Choroid plexus epithelial cell (primary cell): Measurements from ENCODE around the gene SLAMF9.
A peak's percentile ranks its signal among the peaks of the same experiment; 100 is the strongest.

ENCODE experiments used
- DNase-seq: peaks from one replicate; pipeline ENCODE4 v3.0.0-alpha.2; 2010; ENCODE audit warnings: low read depth
- H3K4me3 ChIP-seq: 2 replicates; pipeline ENCODE4 v1.5.1; 2011; ENCODE audit warnings: low read depth, mild to moderate bottlenecking, control low read depth, low read length, moderate library complexity
- TF ChIP-seq, protein P1 (sequence below): conservative IDR thresholded peaks from 2 replicates; pipeline ENCODE4 v1.5.1; 2011; ENCODE audit warnings: low read depth, mild to moderate bottlenecking, control low read depth, inconsistent platforms, low read length, moderate library complexity

Gene SLAMF9

DNA sequence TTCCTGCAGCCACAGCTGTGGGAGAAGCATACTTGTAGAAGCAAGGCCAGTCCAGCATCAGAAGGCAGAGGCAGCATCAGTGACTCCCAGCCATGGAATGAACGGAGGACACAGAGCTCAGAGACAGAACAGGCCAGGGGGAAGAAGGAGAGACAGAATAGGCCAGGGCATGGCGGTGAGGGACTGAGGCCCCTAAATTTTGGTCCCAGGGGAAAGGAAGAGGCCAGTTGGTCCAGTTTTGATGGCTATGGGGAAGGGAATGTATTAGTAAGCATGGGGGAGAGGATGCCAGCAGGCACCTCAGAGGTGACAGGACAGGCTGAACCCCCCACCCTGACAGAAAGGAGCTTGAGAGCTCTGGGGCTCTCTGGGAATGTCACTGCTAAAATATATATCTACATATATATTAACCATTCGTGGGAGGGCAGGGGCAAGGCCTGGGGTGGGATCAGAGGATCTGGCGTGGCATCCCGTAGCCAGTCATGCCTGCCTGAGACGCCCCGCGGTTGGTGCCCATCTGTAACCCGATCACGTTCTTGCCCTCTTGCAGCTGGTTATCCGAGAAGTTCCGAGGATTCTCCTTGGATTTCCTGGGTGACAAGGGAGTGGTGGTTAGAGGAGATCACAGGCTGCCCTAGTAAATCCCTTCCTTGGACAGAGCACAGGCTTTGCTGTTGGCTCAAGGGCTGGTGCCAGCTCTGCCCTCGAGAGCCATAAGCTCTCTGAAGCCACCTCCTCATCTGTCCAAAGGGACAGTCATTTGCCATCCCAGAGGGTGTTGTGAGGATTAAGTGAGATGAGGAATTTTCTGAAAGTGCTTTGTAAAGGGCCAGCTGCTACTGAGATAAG is 35.5 kb downstream of the SLAMF9 start:
- DNase-seq, result no peak
- TF ChIP-seq, protein P1, sequence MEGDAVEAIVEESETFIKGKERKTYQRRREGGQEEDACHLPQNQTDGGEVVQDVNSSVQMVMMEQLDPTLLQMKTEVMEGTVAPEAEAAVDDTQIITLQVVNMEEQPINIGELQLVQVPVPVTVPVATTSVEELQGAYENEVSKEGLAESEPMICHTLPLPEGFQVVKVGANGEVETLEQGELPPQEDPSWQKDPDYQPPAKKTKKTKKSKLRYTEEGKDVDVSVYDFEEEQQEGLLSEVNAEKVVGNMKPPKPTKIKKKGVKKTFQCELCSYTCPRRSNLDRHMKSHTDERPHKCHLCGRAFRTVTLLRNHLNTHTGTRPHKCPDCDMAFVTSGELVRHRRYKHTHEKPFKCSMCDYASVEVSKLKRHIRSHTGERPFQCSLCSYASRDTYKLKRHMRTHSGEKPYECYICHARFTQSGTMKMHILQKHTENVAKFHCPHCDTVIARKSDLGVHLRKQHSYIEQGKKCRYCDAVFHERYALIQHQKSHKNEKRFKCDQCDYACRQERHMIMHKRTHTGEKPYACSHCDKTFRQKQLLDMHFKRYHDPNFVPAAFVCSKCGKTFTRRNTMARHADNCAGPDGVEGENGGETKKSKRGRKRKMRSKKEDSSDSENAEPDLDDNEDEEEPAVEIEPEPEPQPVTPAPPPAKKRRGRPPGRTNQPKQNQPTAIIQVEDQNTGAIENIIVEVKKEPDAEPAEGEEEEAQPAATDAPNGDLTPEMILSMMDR, result no peak
- no peak overlapping the region for H3K4me3 ChIP-seq

DNA sequence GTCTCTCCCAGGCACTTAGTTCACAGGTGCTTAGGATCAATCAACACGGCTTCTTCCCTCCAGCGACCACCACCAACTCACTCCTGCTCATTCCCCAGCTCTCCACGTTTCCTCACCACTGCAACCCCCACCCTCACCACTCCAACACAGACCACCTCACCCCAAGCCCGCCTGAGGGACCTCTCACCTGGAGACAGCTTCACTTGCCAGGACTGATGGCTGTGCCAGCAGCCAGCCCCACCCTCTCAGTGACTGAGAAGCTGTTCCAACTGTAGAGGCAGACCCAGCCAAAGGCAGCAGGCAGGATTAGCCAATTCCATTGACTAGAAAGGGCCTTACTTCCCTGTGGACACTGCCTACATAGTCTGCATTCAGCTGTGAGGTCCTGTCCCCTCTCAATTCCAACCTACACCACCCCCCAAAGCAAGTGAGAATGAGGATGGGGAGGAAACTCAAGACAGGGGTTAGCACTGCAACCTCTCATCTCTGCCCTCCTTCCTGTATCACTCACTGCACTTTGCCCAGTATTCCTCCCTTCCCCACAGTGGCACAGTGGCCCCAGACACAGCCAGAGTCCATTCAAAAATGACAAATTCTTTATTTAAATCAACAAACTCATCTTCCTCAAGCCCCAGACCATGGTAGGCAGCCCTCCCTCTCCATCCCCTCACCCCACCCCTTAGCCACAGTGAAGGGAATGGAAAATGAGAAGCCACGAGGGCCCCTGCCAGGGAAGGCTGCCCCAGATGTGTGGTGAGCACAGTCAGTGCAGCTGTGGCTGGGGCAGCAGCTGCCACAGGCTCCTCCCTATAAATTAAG is 36.3 kb downstream of the SLAMF9 start:
- no peak overlapping the region for H3K4me3 ChIP-seq
- TF ChIP-seq, protein P1, result no peak
- no peak for DNase-seq

DNA sequence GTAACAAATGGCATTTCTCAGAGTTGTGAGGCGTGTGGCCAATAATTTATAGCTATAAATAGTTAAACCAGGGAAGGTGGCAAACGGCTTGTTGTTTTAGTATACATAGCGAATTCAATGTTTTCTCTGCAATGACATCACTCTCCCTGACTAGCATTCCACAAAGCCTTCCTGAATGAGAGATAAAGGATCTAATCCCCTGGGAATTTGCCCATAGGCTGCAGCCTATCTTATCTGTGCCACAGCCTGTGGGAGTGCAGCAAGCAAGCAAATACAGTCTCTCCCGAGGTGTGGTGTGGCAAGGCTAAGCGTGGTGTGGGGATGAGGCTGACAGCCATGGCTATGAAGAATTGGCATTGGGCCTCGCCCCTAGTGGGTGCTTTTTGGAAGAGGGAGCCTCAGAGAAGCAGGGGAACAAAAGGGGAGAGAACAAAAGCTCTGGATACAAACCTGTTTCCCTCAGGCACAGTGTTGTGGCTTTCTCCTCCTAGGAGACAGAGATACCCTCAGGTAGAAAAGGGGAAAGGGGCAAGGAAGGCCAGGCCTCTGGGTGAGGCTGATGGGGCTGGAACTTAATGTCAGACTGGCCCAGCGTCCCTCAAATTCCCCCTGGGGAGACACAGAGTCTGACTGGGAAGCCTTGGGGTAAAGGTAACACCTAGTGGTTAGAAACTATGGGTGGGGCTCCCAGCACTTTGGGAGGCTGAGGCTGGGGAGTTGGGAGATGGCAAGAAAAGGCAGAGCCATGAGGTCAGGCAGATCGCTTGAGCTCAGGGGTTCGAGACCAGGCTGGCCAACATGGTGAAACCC is 37.6 kb downstream of the SLAMF9 start:
- TF ChIP-seq, protein P1, result no peak
- no peak overlapping the region for H3K4me3 ChIP-seq
- DNase-seq, result peak; percentile 70

DNA sequence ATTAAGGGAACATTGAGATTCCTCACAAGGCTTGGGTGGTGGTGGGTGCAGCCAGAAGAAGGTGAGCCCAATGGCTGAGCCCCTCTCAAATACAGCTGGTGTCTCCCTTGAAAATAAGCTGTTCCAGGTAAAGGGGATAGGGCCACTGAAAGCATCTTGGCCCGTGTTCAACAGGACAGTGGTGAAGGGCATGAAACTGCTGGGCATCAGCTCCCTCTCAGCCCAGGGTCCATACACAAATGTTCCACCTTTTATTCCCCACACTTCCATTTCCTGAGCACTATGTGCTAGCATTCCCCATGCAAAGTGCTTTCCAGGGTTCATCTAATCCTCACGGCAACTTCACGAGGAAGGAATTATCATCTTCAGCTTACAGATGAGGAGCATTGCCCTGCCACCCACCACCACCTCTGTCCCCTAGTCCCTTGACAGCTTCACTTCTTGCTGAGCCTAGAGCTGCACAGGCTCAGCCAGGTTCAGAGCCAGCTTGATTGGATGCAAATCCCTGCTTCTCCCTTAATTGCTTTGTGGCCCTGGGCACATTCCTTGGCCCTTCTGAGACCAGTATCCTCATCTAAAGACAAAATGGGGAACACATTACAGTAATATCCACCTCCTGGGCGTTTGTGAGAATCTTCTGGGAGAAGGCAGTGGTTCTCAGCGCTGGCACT is 38.3 kb downstream of the SLAMF9 start:
- no peak for DNase-seq
- TF ChIP-seq, protein P1, result no peak
- H3K4me3 ChIP-seq, result no peak overlapping the region

DNA sequence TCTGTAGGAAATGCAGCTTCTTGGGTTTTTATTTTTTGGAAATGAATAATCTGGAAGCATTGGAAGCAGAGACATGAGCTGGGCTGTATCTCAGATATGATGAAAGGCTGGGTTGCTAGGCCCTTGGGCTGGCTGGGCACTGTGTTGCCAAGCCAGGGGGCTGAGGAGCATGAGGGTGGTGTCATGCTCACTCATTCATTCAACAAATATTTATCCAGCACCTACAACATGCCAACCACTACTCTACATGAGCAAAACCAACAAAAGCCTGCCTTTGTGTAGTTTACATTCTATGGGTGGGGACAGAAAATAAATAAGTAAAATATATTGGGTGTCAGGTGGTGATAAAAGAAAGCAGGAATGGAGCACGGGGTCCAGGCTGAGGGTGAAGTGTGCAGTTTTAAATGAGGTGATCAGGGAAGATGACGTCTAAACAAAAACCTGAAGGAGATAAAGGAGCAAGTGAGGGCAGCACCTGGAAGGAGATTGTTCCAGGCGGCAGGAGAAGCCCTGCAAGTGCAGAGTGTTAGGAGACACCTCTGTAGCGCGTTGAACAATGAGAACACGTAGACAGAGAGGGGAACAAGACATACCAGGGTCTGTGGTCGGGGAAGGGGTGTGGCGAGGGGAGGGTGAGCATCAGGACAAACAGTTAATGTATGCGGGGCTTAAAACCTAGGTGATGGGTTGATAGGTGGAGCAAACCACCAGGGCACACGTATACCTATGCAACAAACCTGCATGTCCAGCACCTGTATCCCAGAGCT is 39.6 kb downstream of the SLAMF9 start:
- no peak for DNase-seq
- H3K4me3 ChIP-seq, result no peak overlapping the region
- TF ChIP-seq, protein P1, result no peak
